Dermis microvascular lymphatic vessel endothelial cell (primary cell): ENCODE measurements around the gene JARID2. TPM values are rescaled to one million over a fixed set of nuclear protein-coding genes. Genes with fewer than 3 reads are reported as not detected.
A peak's percentile ranks its signal among the peaks of the same experiment; 100 is the strongest.
"Not testable (repeated sequence)": the region's sequence is repeated elsewhere in the genome, so short reads cannot be mapped to it uniquely, and the experiment has no call there.

Experiments used
- DNase-seq, 2 donors: peaks; one replicate each; pipeline versions ENCODE4 v3.0.0 to v3.0.0-alpha.2; 2010; ENCODE audit warnings: low read depth in 2 of 2
- total RNA-seq: library from RNA; depleted of rRNA; stranded (reverse); fragments of >200 nt; gene quantifications from 2 replicates; pipeline ENCODE4 v1.2.1, GENCODE V29; 2014

The JARID2 gene
- total RNA-seq, 1 donor from 2014 or later: 11.8 TPM

- no peak for DNase-seq
These were observed 42.0 kb downstream of the JARID2 start for GRCh38 chr6:15287670-15288375.

DNA sequence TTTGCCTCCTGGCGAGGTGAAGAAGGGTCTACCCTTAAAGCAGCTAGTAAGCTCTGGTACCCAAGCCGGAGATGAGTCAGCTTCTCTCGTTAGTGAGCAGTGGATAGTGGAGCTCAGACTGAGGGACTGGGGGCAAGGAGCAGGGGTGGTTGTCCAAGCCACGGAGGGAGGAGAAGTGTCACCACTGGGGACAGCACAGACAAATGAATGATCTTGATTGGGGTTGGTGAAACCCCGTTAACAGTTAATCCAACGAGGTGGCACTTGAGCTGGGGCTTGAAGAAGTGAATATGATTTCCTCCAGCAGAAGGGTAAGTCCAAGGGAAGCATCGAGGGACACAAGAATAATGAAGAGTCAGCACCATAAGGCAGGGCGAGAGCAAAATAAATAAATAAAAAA is 43.0 kb downstream of the JARID2 start:
- no peak for DNase-seq

DNA sequence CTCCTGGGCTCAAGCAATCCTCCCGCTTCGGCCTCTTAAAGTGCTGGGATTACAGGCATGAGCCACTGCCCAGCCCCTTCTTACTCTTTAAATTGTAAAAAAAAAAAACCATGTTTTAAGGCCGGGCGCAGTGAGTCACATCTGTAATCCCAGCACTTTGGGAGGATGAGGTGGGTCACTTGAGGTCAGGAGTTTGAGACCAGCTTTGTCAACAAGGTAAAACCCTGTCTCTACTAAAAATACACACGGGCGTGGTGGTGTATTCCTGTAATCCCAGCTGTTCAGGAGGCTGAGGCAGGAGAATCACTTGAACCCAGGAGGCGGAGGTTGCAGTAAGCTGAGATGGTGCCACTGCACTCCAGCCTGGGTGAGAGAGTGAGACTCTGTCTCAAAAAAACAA is 43.6 kb downstream of the JARID2 start:
- peak in 1 of 2 donors; percentile 52 for DNase-seq

DNA sequence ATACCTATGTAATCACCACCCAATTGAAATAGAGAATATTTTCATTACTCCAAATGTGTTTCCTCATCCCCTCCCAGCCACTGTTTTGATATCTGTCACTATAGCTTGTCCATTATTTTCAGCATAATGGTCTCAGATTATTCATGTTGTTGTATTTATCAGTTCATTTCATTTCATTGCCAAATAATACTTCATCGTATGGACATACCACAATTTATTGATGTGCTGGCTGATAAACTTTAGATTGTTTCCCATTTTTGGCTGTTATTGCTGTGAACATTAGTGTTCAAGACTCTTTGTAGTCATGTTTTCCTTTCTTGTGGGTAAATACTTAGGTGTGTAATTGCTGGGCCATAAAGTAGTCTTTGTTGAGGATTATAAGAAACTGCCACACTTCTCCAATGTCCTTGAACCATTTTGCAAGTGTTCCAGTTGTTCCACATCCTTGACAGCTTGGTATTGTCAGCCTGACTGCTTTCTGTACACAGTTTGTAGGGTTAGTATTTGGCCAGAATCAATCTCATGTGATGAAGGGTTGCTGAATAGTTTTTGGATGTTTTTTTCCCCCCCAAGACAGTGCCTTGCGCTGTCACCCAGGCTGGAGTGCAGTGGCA is 44.3 kb downstream of the JARID2 start:
- no peak for DNase-seq

- DNase-seq: no peak
These were observed 45.3 kb downstream of the JARID2 start for GRCh38 chr6:15290962-15291704.

GRCh38 chr6:15292721-15293302 is 46.9 kb downstream of the JARID2 start:
- no peak for DNase-seq

DNA sequence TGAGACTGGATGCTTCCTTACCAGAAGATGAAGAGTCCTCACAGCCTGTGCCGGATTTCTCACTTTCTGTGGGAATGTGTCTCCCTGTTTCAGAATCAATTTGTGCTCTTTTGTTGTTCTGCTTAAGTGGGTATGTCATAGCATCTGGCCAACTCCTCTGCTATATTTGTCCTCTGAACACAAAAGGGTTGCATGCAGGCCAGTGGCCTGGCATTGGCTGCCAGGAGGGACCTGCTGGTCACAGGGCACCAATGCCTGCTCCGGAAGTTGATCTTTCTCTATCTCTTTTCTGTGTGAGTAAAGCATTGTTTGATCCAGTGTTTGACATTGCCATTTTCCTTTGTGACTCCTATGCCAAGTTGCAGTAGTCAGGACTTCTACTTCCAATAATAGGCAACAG is 47.8 kb downstream of the JARID2 start:
- peak; percentile 29 to 48 for DNase-seq

DNA sequence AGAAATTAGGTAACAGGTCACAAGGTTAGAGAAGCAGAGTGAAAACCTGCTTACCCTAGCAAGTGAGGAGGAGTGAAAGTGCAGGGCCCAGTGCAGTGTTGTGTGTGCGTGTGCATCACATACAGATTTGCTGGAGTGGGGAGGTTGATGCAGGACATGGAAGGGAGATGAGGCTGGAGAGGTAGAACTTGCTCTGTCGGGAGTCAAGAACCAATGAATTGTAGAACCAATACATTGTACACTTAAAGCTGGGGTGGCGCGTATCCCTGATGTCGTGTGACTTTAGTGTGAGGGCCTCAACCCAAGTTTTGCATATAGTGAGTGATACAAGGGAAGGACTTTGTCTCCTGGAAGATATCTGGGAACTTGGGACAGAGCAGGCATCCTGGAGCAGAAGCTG is 48.6 kb downstream of the JARID2 start:
- DNase-seq: no peak

GRCh38 chr6:15296249-15296648 is 50.4 kb downstream of the JARID2 start:
- no peak for DNase-seq

GRCh38 chr6:15296735-15297134 is 50.9 kb downstream of the JARID2 start:
- no peak for DNase-seq

DNA sequence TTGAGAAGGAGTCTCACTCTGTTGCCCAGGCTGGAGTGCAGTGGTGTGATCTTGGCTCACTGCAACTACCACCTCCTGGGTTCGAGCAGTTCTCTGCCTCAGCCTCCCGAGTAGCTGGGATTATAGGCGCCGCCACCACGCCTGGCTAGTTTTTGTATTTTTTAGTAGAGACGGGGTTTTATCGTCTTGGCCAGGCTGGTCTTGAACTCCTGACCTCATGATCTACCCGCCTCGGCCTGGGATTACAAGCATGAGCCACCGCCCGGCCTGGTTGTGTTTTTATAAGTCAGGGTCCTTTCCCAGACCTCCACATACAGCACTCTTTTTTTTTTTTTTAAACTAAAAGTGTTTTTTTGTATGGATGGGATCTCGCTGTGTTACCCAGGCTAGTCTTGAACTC is 51.3 kb downstream of the JARID2 start:
- not testable (repeated sequence) for DNase-seq

- no peak for DNase-seq
These were observed 52.2 kb downstream of the JARID2 start for GRCh38 chr6:15297895-15298590.

- peak; percentile 68 to 69 for DNase-seq
These were observed 53.7 kb downstream of the JARID2 start for GRCh38 chr6:15299430-15300131.

GRCh38 chr6:15301179-15302006 is 55.5 kb downstream of the JARID2 start:
- DNase-seq: no peak

- no peak for DNase-seq
These were observed 57.5 kb downstream of the JARID2 start for GRCh38 chr6:15303162-15303919.

GRCh38 chr6:15303920-15304291 is 58.0 kb downstream of the JARID2 start:
- no peak for DNase-seq

GRCh38 chr6:15304337-15305042 is 58.6 kb downstream of the JARID2 start:
- DNase-seq: no peak

DNA sequence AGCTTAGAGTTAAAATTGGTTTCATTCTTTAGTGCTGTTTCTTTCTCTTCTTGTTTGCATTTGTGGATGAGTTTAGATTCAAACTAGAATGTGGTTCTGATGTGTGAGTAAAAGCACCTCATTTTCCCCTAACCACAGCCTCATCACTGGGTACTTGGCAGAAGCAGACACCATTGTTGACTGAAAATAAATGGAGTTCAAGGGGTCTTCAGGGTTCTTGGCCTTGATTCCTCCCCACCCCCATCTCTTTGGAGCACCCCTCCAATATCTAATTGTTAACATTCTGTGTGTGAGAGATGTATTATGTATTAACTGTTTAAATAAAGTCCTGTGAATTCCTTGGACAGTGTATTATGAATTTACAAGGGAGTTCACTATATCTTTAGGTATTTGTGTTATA is 59.6 kb downstream of the JARID2 start:
- no peak for DNase-seq

- no peak for DNase-seq
These were observed 60.0 kb downstream of the JARID2 start for GRCh38 chr6:15305909-15306308.
